Measurements from ENCODE around the gene SMTNL2.

- TF ChIP-seq EZH2 (IDR thresholded peaks at IDR 0.05; ENCODE audit: borderline replicate concordance, low read depth, low read length, poor library complexity, severe bottlenecking) (no peak), CTCF (conservative IDR thresholded peaks at IDR 0.05; ENCODE audit: low read depth, low read length) (no peak)
These were observed 748 bp downstream of the SMTNL2 start for GRCh38 chr17:4584917-4585637.
